Keratinocyte (primary cell): ENCODE results near the gene TRIM43.
"Not testable (repeated sequence)": the region's sequence is repeated elsewhere in the genome, so short reads cannot be mapped to it uniquely, and the experiment has no call there.

ENCODE experiments used
- CTCF ChIP-seq, 3 experiments: IDR thresholded peaks in 1 of 3; conservative IDR thresholded peaks in 1 of 3; optimal IDR thresholded peaks in 1 of 3; 2 replicates in 2 of 3; 3 replicates in 1 of 3; pipeline versions ENCODE3 to v1.5.1; 2011; ENCODE audit warnings: low read length in 3 of 3, mild to moderate bottlenecking in 3 of 3, moderate library complexity in 2 of 3, control low read depth in 1 of 3, inconsistent platforms in 1 of 3; ENCODE audit not compliant: insufficient read depth in 2 of 3; ENCODE audit errors: extremely low read depth in 1 of 3
- EZH2 ChIP-seq: IDR thresholded peaks from one replicate; pipeline ENCODE4 v1.6.1; 2012; ENCODE audit warnings: inconsistent platforms, mild to moderate bottlenecking, low read length, moderate library complexity

GRCh38 chr2:95646274-95646994, 54.6 kb downstream of the TRIM43 start:
- TF ChIP-seq CTCF (optimal IDR thresholded peaks at IDR 0.05 in 1 of 3, IDR thresholded peaks at IDR 0.05 in 1 of 3, conservative IDR thresholded peaks at IDR 0.05 in 1 of 3; ENCODE audit: extremely low read depth in 1 of 3, insufficient read depth in 2 of 3, low read length in 3 of 3); EZH2: not testable (repeated sequence)
